ENCODE results near the gene PCBP3.

GRCh38 chr21:45641480-45642035, 2.0 kb upstream of the PCBP3 start:
- no peak for TF ChIP-seq POLR2A (IDR thresholded peaks at IDR 0.05)
- TF ChIP-seq, protein P1, sequence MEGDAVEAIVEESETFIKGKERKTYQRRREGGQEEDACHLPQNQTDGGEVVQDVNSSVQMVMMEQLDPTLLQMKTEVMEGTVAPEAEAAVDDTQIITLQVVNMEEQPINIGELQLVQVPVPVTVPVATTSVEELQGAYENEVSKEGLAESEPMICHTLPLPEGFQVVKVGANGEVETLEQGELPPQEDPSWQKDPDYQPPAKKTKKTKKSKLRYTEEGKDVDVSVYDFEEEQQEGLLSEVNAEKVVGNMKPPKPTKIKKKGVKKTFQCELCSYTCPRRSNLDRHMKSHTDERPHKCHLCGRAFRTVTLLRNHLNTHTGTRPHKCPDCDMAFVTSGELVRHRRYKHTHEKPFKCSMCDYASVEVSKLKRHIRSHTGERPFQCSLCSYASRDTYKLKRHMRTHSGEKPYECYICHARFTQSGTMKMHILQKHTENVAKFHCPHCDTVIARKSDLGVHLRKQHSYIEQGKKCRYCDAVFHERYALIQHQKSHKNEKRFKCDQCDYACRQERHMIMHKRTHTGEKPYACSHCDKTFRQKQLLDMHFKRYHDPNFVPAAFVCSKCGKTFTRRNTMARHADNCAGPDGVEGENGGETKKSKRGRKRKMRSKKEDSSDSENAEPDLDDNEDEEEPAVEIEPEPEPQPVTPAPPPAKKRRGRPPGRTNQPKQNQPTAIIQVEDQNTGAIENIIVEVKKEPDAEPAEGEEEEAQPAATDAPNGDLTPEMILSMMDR (IDR thresholded peaks at IDR 0.05): no peak

All from lower leg skin (tissue), 3 donors.